ENCODE data around the gene HOXD9.

HOXD9 gene

GRCh38 chr2:176165370-176166050, 43.0 kb downstream of the HOXD9 start:
- no peak for DNase-seq (ENCODE audit: low spot score)

GRCh38 chr2:176166272-176166671, 43.8 kb downstream of the HOXD9 start:
- no peak for DNase-seq (ENCODE audit: low spot score)

GRCh38 chr2:176167398-176167797, 44.9 kb downstream of the HOXD9 start:
- peak; percentile 39 for DNase-seq (ENCODE audit: low spot score)

- DNase-seq (ENCODE audit: low spot score), result no peak
Observed at GRCh38 chr2:176169181-176169580, 46.7 kb downstream of the HOXD9 start.

- no peak for DNase-seq (ENCODE audit: low spot score)
Observed at GRCh38 chr2:176169711-176170110, 47.2 kb downstream of the HOXD9 start.

GRCh38 chr2:176170602-176171305, 48.2 kb downstream of the HOXD9 start:
- DNase-seq (ENCODE audit: low spot score), result no peak

GRCh38 chr2:176171351-176172006, 49.0 kb downstream of the HOXD9 start:
- no peak for DNase-seq (ENCODE audit: low spot score)

- no peak for DNase-seq (ENCODE audit: low spot score)
Observed at GRCh38 chr2:176172007-176172894, 49.7 kb downstream of the HOXD9 start.

- no peak for DNase-seq (ENCODE audit: low spot score)
Observed at GRCh38 chr2:176172895-176173566, 50.5 kb downstream of the HOXD9 start.

- DNase-seq (ENCODE audit: low spot score), result no peak
Observed at GRCh38 chr2:176173567-176174381, 51.3 kb downstream of the HOXD9 start.

GRCh38 chr2:176174382-176174823, 51.9 kb downstream of the HOXD9 start:
- DNase-seq (ENCODE audit: low spot score), result no peak

Data from AG08395 (cell line).